HG03108 (cell line): Measurements from ENCODE around the gene SPCS3.
A peak's percentile ranks its signal among the peaks of the same experiment; 100 is the strongest.
"Not testable (repeated sequence)": the region's sequence is repeated elsewhere in the genome, so short reads cannot be mapped to it uniquely, and the experiment has no call there.

Experiments used
- ATAC-seq: cut with Tn5 transposase; IDR thresholded peaks from one replicate; pipeline ENCODE4 v1.9.1; 2021; ENCODE audit warnings: moderate library complexity; ENCODE audit not compliant: unreplicated experiment

Gene SPCS3

GRCh38 chr4:176319704-176320339, at the start of gene SPCS3:
SPCS3 (plus strand) TSS chr4:176319966; CDS start chr4:176320077, 111 bp downstream.
- ATAC-seq: peak; percentile 90

DNA sequence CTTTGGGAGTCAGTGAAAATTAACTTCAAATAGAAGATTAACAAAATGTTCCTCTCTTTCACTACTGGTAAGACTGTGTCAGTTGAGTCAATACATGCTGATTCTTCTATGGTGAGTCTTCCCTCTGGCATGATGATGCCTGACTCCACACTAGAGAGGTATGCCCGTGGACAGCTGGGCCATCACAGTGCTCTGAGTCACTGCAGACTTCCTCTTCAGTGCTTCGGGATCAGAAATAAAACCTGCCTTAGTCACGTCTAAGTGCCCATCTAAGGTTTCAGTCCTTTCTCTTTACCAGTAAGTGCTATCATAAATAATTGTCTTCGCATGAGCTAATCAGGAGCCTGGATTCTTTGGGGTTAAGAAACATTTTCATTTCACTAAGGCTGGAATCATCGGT, 49.1 kb upstream of the SPCS3 start:
- ATAC-seq: no peak

GRCh38 chr4:176271749-176272148, 48.0 kb upstream of the SPCS3 start:
- ATAC-seq: no peak

GRCh38 chr4:176272799-176273198, 47.0 kb upstream of the SPCS3 start:
- no peak for ATAC-seq

GRCh38 chr4:176273736-176274135, 46.0 kb upstream of the SPCS3 start:
- ATAC-seq: no peak

DNA sequence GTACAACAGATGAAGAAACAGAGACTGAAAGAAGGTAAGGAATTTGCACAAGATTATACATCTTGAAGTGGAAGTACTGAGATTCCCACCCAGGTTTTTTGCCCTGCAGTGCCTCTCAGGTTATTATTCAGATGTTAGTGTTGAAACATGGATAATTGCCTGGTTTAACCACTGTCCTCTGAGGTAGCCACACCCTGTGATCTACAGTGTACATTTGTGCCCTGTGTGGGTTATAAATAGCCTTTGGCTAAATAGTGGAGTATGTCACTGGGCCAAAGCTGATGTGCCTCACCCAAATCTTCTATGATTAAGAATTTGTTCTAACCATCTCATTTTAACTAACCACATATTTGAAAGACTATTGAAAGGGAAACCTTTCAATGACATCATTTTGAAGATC, 45.3 kb upstream of the SPCS3 start:
- ATAC-seq: no peak

DNA sequence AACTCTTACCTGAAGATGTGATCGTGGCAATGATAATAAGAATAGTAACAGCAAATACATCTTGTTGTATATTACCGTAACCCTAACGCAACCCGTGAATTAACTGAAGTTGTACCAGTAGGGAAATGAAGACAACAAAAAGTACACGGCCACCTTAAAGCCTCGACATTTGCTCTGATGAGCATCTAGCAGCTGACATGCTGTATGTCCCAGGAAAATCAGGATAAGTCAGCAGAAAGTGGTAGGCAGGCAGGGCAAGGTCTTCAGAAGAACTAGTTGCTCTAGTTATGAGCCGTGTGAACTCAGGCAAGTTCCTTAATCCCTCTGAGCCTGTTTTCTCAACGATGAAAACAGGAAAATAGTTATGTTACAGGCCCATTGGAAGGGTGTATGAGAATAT, 43.1 kb upstream of the SPCS3 start:
- no peak for ATAC-seq

DNA sequence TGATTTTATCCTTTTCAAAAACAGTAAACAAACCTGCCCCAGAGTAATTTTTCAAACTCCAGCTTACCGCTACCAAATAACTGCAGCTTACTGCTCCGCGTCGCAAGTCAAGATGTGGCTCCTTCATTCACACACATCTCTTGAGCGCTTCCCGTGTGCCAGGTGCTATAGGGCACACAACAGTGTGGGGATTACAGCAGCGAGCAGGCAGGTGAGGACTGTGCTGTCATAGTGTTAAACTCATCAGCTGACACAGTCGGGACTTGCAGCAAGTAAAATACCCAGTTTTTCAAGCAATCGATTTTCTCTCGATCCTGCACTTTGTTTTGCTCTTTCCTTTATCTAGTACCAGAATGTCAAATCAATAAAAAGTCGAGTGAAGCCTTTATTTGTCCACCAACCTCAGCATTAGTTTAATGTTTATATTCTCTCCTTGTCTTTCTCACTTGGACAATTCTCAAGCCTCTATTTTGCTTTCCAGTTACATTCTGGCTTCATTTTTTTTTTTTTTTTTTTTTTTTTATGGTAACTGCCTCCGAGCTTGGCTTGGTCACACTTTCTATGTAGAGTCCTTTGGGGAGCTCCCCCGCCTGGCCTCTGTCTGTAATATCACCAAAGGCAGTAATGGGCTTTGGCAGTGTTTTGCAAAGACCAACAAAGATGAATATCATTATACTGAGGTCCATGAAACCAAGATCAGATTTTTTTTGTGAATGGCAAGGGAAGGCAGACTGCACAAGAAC, 42.4 kb upstream of the SPCS3 start:
- ATAC-seq: no peak

GRCh38 chr4:176279560-176279959, 40.2 kb upstream of the SPCS3 start:
- not testable (repeated sequence) for ATAC-seq

DNA sequence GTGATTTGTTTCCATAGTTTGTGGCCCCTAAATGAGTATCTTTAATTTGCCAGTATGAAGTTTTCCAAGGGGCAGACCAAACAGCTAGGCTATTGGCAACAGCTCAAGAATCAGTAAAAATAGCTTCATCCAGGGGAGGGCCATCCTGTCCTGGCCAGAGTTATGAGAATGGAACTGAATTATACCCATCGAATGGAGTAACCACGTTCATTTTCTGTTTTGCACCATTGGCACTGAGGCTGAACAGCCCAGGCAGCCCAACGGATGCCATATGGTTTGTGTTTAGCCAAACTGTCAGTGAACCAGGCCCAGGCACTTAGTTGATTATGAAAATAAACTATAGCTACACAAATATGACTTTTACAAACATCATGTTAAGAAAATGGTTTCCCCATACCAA, 33.0 kb upstream of the SPCS3 start:
- no peak for ATAC-seq

- no peak for ATAC-seq
These were observed 32.2 kb upstream of the SPCS3 start for GRCh38 chr4:176287546-176287945.

DNA sequence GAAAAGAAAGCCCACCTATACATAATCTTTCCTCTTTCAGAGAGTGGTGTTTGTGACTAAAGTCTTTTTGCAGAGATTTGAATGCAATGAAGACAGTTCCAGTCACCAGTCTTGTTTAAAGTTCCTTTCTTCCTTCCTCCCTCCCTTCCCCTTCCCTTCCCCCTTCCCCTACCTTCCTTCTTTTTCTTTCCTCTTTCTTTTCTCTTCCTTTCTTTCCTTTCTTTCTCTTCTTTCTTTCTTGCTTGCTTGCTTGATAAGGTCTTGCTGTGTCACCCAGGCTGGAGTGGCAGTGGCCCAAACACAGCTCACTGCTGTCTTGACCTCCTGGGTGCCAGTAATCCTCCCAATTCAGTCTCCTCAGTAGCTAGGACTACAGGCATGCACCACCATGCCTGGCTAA, 31.7 kb upstream of the SPCS3 start:
- ATAC-seq: no peak

DNA sequence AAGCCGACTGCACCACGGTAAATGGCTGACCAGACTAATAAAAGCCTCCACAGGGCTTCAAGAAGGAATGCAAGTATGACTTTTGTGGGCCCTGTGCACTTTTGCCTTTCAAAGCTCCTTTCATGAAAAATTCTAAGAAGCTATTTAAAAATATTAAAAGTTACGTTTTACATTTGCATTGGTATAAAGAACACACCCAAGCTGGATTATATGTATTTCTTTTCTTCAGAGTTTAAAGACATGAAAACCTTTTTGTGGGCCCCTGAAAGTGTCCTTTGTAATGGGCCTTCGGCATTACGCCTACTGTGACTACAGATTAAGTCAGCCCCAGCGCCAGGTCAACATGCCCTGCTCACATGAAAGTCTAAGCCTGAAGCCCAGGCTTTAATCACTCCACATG, 30.2 kb upstream of the SPCS3 start:
- ATAC-seq: no peak

GRCh38 chr4:176290520-176290919, 29.2 kb upstream of the SPCS3 start:
- no peak for ATAC-seq

DNA sequence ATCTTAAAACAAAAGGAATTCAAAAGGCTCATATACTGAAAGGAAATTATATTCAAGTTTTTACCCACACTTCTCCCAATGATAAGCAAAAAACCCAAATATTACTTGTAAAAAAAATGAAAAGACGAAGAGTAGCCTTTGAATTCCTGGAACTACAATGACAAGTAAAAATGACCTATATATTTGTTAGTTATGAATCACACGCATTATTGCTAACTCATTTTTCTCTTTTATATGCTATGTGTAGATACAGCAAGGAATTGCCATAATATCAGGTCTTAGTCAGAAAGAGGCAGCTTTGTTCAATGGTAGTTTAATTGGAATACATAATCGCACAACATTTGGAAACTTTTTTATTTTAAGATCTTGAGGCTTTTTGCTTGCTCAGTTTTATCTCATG, 28.0 kb upstream of the SPCS3 start:
- ATAC-seq: no peak

DNA sequence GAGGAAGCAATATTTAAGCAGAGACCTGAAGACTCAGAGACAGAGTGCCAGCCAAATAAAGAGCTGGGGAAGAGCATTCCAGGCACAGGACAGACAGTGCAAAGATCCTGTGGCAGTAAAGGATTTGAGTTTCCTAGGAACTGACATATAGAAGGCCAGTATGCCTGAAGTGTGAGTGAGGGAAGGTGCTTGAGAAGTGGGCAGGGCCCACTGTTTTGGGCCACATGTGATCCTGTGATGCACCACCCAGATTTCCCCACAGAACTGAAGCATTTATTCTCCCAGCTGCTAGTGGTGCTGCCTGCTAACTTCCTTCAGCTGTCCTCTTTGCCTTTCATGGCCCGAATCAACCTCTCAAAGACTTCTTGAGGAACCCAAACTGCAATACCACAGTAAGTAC, 26.8 kb upstream of the SPCS3 start:
- ATAC-seq: no peak

- no peak for ATAC-seq
These were observed 26.1 kb upstream of the SPCS3 start for GRCh38 chr4:176293660-176294059.

DNA sequence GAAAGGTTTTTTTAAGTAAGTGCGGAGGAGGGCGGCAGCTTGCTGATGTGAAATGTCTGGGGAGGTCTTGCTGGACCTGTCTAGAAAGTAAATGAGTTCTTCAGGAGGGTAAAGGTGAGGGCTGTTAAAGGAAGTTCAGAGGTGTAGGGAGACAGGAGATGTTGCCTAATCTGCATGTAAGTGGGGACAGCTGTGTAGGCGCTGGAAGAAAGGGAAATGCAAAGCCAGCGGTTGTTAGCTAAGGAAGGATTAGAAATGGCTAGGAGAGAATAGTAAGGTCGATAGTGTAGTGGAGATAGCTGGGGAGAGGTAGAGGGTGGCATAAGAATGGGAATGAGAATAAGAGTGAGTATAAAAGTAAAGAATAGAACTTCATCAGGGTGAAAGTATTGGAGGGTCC, 23.9 kb upstream of the SPCS3 start:
- not testable (repeated sequence) for ATAC-seq

DNA sequence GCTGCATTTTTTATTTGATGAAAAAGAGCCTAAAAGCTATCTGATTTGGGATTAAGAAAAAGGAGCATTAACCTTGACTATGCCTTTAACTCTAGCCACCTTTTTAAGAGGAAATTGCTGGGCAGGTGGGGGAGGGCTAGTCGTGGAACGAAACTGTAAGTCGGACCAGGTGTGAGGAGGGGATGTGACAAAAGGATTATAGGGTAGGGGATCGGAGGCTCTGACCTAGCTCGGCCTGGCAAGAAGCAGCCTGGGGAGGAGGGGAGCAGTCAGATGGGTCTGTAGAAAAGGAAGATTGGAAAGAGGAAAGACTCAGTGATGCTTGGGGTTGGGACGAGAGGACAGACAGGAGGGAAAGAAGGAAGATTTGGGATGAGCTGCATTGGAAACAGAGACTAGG, 21.1 kb upstream of the SPCS3 start:
- ATAC-seq: no peak

DNA sequence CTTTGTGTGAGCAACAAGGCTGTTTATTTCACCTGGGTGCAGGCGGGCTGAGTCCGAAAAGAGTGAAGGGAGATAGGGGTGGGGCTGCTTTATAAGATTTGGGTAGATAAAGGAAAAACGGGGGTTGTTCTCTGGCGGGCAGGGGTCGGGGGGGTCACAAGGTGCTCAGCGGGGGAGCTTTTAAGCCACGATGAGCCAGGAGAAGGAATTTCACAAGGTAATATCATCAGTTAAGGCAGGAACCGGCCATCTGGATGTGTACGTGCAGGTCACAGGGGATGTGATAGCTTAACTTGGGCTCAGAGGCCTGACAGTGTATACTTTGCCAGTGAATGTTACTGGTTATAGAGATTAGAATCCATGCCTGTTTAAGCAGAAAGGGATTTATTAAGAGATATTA, 19.7 kb upstream of the SPCS3 start:
- no peak for ATAC-seq

DNA sequence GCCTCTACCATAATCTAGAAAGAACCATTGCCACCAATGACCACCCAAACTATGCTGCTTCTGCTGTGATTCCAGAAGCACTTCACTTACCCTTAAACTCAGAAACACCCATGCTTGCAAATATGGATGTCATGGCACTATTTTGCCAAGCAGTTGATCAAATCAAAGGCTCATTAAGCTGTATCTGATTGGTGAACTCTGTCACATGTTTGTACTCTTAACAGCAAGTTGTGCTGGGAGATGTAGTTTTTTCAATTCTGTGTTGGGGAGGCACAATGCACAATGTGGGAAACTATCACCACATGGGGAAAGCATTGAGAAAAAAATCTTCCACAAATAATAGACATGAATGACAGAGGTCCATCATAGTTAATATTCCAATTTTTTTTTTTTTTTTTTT, 19.2 kb upstream of the SPCS3 start:
- ATAC-seq: no peak
